Hepatocyte (in vitro differentiated cells): ENCODE results near the gene GPR84. TPM values are rescaled to one million over a fixed set of nuclear protein-coding genes. Genes with fewer than 3 reads are reported as not detected.

Experiments
- DNase-seq: peaks from one replicate; pipeline ENCODE4 v3.0.0-alpha.2; 2016; ENCODE audit warnings: low spot score
- H2AFZ ChIP-seq: fragments of 200-600 bp; sonication (generic); 2 replicates; pipeline ENCODE4 v1.6.0; 2016; ENCODE audit warnings: antibody characterized with exemption, mild to moderate bottlenecking
- H3K27ac ChIP-seq: fragments of 200-600 bp; sonication (generic); 2 replicates; pipeline ENCODE4 v1.5.1; 2016; ENCODE audit warnings: mild to moderate bottlenecking
- H3K27me3 ChIP-seq: fragments of 200-600 bp; sonication (generic); 2 replicates; pipeline ENCODE4 v1.6.1; 2016
- H3K36me3 ChIP-seq: fragments of 200-600 bp; sonication (generic); replicated peaks from 2 replicates; pipeline ENCODE4 v1.5.1; 2016; ENCODE audit warnings: low read depth; ENCODE audit not compliant: insufficient read depth
- H3K4me1 ChIP-seq: fragments of 200-600 bp; sonication (generic); 2 replicates; pipeline ENCODE4 v1.5.1; 2016; ENCODE audit warnings: mild to moderate bottlenecking, moderate library complexity; ENCODE audit not compliant: insufficient read depth
- H3K4me2 ChIP-seq: fragments of 200-600 bp; sonication (generic); 2 replicates; pipeline ENCODE4 v1.6.0; 2016
- H3K4me3 ChIP-seq: fragments of 200-600 bp; sonication (generic); 2 replicates; pipeline ENCODE4 v1.5.1; 2016; ENCODE audit warnings: mild to moderate bottlenecking
- H3K79me2 ChIP-seq: fragments of 200-600 bp; sonication (generic); 2 replicates; pipeline ENCODE4 v1.6.0; 2017; ENCODE audit warnings: mild to moderate bottlenecking
- H3K9me2 ChIP-seq: fragments of 200-600 bp; sonication (generic); replicated peaks from 2 replicates; pipeline ENCODE4 v1.6.0; 2017; ENCODE audit warnings: mild to moderate bottlenecking; ENCODE audit not compliant: insufficient read depth
- H3K9me3 ChIP-seq: fragments of 200-600 bp; sonication (generic); 2 replicates; pipeline ENCODE4 v1.5.1; 2016; ENCODE audit warnings: low read depth, mild to moderate bottlenecking
- H4K20me1 ChIP-seq: fragments of 200-600 bp; sonication (generic); 2 replicates; pipeline ENCODE4 v1.6.0; 2016; ENCODE audit warnings: mild to moderate bottlenecking; ENCODE audit not compliant: insufficient read depth, poor library complexity, severe bottlenecking
- CTCF ChIP-seq: fragments of 200-600 bp; sonication (generic); IDR thresholded peaks from 2 replicates; pipeline ENCODE4 v1.5.1; 2016; ENCODE audit warnings: antibody characterized with exemption, mild to moderate bottlenecking; ENCODE audit not compliant: poor library complexity
- EZH2 ChIP-seq: fragments of 200-600 bp; sonication (generic); IDR thresholded peaks from 2 replicates; pipeline ENCODE4 v1.6.1; 2016; ENCODE audit warnings: antibody characterized with exemption, mild to moderate bottlenecking, borderline replicate concordance
- EZH2phosphoT487 ChIP-seq: fragments of 200-600 bp; sonication (generic); IDR thresholded peaks from one replicate; pipeline ENCODE4 v1.6.1; 2018; ENCODE audit warnings: antibody characterized with exemption, mild to moderate bottlenecking, low read depth, moderate library complexity; ENCODE audit not compliant: unreplicated experiment, severe bottlenecking
- WGBS: methylation state at CpG from one replicate; pipeline ENCODE4 v1.1.6; 2016; ENCODE audit warnings: low lambda C conversion rate; ENCODE audit errors: missing lambda C conversion rate; 5-methylcytosine and 5-hydroxymethylcytosine counted together
- polyA plus RNA-seq: library from polyadenylated mRNA; unstranded; fragments of >200 nt; fragmentation: Nextera tagmentation; extraction: Ambion mirVana; gene quantifications from 2 replicates; pipeline ENCODE4 v1.2.1, GENCODE V29; 2016
- total RNA-seq: library from RNA; depleted of rRNA; stranded (reverse); fragments of >200 nt; gene quantifications from 2 replicates; pipeline ENCODE4 v1.2.3, GENCODE V29; 2014

Gene GPR84
- total and polyA plus RNA-seq, 2 experiments from 2014 or later, result 0.07 TPM; not detected in 1

- H3K4me3 ChIP-seq, result no peak overlapping the region
- no peak overlapping the region for H2AFZ ChIP-seq
- H3K9me3 ChIP-seq, result no peaks in the 10 kb centered on the region
- no peak overlapping the region for H3K27ac ChIP-seq
- H3K9me2 ChIP-seq, result no peaks in the 10 kb centered on the region
- WGBS, result 93% methylated on average over 7 of the region's 7 CpGs
- H3K27me3 ChIP-seq, result no peaks in the 10 kb centered on the region
- H3K4me1 ChIP-seq, result no peaks in the 10 kb centered on the region
- TF ChIP-seq EZH2 (no peak), CTCF (no peak), EZH2phosphoT487 (no peak)
- no peaks in the 10 kb centered on the region for H3K79me2 ChIP-seq
- H4K20me1 ChIP-seq, result no peaks in the 10 kb centered on the region
- H3K36me3 ChIP-seq, result no peaks in the 10 kb centered on the region
- no peak for DNase-seq
- H3K4me2 ChIP-seq, result no peak overlapping the region
Measured at GRCh38 chr12:54405573-54405972, 41.3 kb upstream of the GPR84 start.

- 97% methylated on average over 10 of the region's 10 CpGs for WGBS
- H3K36me3 ChIP-seq, result no peaks in the 10 kb centered on the region
- no peak for DNase-seq
- H3K4me3 ChIP-seq, result no peak overlapping the region
- H3K9me3 ChIP-seq, result no peaks in the 10 kb centered on the region
- no peaks in the 10 kb centered on the region for H3K79me2 ChIP-seq
- H4K20me1 ChIP-seq, result no peaks in the 10 kb centered on the region
- H3K27me3 ChIP-seq, result no peaks in the 10 kb centered on the region
- no peaks in the 10 kb centered on the region for H3K4me1 ChIP-seq
- H2AFZ ChIP-seq, result no peak overlapping the region
- H3K4me2 ChIP-seq, result no peak overlapping the region
- H3K27ac ChIP-seq, result no peak overlapping the region
- no peaks in the 10 kb centered on the region for H3K9me2 ChIP-seq
- no peak for TF ChIP-seq CTCF
Measured at GRCh38 chr12:54405106-54405505, 40.8 kb upstream of the GPR84 start.

GRCh38 chr12:54404061-54405004, 40.0 kb upstream of the GPR84 start:
- H3K27ac ChIP-seq, result no peak overlapping the region
- H3K9me2 ChIP-seq, result no peaks in the 10 kb centered on the region
- DNase-seq, result peak; percentile 77
- H4K20me1 ChIP-seq, result no peaks in the 10 kb centered on the region
- H3K4me2 ChIP-seq, result no peak overlapping the region
- TF ChIP-seq CTCF (peak; percentile 81), EZH2 (no peak), EZH2phosphoT487 (no peak)
- no peaks in the 10 kb centered on the region for H3K79me2 ChIP-seq
- H3K27me3 ChIP-seq, result no peaks in the 10 kb centered on the region
- 67% methylated on average over 11 of the region's 11 CpGs for WGBS
- no peaks in the 10 kb centered on the region for H3K9me3 ChIP-seq
- no peak overlapping the region for H3K4me3 ChIP-seq
- no peaks in the 10 kb centered on the region for H3K36me3 ChIP-seq
- H2AFZ ChIP-seq, result no peak overlapping the region
- no peaks in the 10 kb centered on the region for H3K4me1 ChIP-seq
